Tibial artery (tissue), 4 donors: ENCODE data around the gene NPIPA7.
"Not testable (repeated sequence)": the region's sequence is repeated elsewhere in the genome, so short reads cannot be mapped to it uniquely, and the experiment has no call there.

ENCODE experiments used
- DNase-seq, 2 donors: peaks; one replicate each; pipeline ENCODE4 v3.0.0-alpha.2; 2019
- H3K27ac ChIP-seq, 2 donors: fragments of 200-600 bp; sonication (generic) in 1 of 2; 1 replicate in 1 of 2; 2 replicates in 1 of 2; pipeline ENCODE4 v1.5.1; 2018 to 2019; ENCODE audit warnings: mild to moderate bottlenecking in 1 of 2
- H3K27me3 ChIP-seq, 2 donors: fragments of 200-600 bp; sonication (generic) in 1 of 2; one replicate each; pipeline versions ENCODE4 v1.5.1 to v1.6.0; 2016 to 2019
- H3K36me3 ChIP-seq, 3 donors: fragments of 200-600 bp; sonication (generic) in 2 of 3; one replicate each; pipeline ENCODE4 v1.5.1; 2016 to 2019; ENCODE audit warnings: mild to moderate bottlenecking in 2 of 3
- H3K4me1 ChIP-seq, 4 donors: fragments of 200-600 bp; sonication (generic) in 2 of 4; 1 replicate in 3 of 4; 2 replicates in 1 of 4; pipeline ENCODE4 v1.5.1; 2016 to 2019
- H3K4me3 ChIP-seq, 2 donors: fragments of 200-600 bp; sonication (generic) in 1 of 2; 1 replicate in 1 of 2; 2 replicates in 1 of 2; pipeline ENCODE4 v1.5.1; 2018 to 2019; ENCODE audit warnings: mild to moderate bottlenecking in 2 of 2
- H3K9me3 ChIP-seq, 3 donors: fragments of 200-600 bp; sonication (generic) in 1 of 3; one replicate each; pipeline ENCODE4 v1.5.1; 2016 to 2019
- intact Hi-C: fragments of 100-400 bp; cut with DNase I; formaldehyde crosslinking; loops from one replicate; pipeline ENCODE4 v1.15.0; 2023; ENCODE audit warnings: low total_unique reads

Gene NPIPA7

DNA sequence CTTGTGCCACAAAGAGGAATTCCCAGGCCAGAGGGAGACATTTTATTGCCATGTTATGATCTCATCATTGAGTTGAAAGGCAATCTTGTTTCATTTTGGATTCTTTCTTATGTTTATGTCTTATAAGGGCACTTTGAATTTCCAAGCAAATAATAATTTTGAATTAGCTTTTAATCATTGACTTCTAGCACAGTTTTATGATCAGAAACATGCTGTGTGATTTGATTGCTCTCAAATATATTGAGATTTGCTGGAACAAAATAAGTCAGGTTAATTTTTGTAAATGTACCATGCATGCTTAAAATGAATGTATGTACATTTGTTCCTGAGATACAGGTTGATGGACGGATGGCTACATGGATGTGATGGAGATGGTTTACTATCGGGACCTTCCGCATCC, at the start of gene NPIPA7:
Gene NPIPA7, plus strand, starts transcription at position 301 of the 400 bp plus-strand sequence. CDS start 105 bp downstream, outside the sequence.
- H3K27me3 ChIP-seq, DNase-seq, H3K36me3 ChIP-seq, H3K4me1 ChIP-seq, H3K27ac ChIP-seq, H3K9me3 ChIP-seq, intact Hi-C loops, H3K4me3 ChIP-seq: not testable (repeated sequence)

DNA sequence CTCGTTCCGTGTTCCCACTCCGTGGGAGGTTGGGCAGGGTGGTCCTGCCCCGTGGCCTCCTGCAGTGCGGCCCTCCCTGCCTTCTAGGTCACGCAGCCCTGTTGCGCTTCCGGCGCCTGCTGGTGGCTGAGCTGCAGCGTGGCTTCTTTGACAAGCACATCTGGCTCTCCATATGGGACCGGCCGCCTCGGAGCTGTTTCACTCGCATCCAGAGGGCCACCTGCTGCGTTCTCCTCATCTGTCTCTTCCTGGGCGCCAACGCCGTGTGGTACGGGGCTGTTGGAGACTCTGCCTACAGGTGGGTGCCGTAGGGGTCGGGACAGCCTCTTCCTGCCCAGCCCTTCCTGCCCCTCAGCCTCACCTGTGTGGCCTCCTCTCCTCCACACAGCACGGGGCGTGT, 47.5 kb upstream of the NPIPA7 start:
- H3K4me3 ChIP-seq, H3K27me3 ChIP-seq, H3K9me3 ChIP-seq, H3K4me1 ChIP-seq, H3K36me3 ChIP-seq, intact Hi-C loops, H3K27ac ChIP-seq: not testable (repeated sequence)
- DNase-seq, result peak in 1 of 2 donors; percentile 19

DNA sequence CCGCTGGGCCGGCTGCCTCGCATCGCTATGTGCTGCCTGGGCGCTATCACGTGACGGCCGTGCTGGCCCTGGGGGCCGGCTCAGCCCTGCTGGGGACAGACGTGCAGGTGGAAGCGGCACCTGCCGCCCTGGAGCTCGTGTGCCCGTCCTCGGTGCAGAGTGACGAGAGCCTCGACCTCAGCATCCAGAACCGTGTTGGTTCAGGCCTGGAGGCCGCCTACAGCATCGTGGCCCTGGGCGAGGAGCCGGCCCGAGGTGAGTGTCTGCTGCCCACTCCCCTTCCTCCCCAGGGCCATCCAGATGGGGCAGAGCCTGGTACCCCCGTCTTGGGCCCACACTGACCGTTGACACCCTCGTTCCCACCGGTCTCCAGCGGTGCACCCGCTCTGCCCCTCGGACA, 21.4 kb upstream of the NPIPA7 start:
- intact Hi-C loops, H3K9me3 ChIP-seq, H3K4me1 ChIP-seq, H3K27ac ChIP-seq, H3K4me3 ChIP-seq, H3K36me3 ChIP-seq, H3K27me3 ChIP-seq: not testable (repeated sequence)
- peak in 1 of 2 donors; percentile 11 for DNase-seq

DNA sequence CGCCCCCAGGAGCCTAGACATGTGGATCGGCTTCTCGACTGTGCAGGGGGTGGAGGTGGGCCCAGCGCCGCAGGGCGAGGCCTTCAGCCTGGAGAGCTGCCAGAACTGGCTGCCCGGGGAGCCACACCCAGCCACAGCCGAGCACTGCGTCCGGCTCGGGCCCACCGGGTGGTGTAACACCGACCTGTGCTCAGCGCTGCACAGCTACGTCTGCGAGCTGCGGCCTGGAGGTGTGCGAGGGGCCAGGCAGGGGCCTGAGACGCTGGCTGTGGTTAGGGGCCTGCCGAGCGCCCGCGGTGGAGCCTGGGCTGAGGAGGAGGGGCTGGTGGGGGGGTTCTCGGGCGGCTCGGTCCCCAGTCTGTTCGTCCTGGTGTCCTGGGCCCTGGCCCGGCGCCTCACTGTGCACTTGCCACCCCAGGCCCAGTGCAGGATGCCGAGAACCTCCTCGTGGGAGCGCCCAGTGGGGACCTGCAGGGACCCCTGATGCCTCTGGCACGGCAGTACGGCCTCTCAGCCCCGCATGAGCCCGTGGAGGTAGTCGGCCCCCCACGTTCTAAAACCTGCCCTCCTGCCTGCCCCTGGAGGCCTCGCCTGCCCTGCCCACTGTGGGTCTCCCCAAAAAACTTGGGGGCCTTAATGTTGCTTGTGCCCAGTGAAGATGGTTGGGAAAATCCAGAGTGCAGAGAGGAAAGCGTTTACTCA, 20.2 kb upstream of the NPIPA7 start:
- intact Hi-C loops, H3K9me3 ChIP-seq, H3K4me1 ChIP-seq, H3K27me3 ChIP-seq, H3K4me3 ChIP-seq, H3K27ac ChIP-seq, H3K36me3 ChIP-seq: not testable (repeated sequence)
- peak in 1 of 2 donors; percentile 19 for DNase-seq

DNA sequence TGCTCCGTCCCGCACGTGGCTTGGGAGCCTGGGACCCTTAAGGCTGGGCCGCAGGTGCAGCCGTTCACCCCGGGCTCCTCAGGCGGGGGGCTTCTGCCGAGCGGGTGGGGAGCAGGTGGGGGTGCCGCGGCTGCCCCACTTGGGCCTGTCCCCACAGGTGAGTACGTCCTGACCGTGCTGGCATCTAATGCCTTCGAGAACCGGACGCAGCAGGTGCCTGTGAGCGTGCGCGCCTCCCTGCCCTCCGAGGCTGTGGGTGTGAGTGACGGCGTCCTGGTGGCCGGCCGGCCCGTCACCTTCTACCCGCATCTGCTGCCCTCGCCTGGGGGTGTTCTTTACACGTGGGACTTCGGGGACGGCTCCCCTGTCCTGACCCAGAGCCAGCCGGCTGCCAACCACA, 15.3 kb upstream of the NPIPA7 start:
- H3K9me3 ChIP-seq, H3K4me1 ChIP-seq, H3K36me3 ChIP-seq, H3K27ac ChIP-seq, H3K4me3 ChIP-seq, intact Hi-C loops, H3K27me3 ChIP-seq: not testable (repeated sequence)
- DNase-seq, result peak in 1 of 2 donors; percentile 23

DNA sequence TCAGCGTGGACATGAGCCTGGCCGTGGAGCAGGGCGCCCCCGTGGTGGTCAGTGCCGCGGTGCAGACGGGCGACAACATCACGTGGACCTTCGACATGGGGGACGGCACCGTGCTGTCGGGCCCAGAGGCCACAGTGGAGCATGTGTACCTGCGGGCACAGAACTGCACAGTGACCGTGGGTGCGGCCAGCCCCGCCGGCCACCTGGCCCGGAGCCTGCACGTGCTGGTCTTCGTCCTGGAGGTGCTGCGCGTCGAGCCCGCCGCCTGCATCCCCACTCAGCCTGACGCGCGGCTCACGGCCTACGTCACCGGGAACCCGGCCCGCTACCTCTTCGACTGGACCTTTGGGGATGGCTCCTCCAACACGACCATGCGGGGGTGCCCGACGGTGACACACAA, 14.8 kb upstream of the NPIPA7 start:
- H3K4me3 ChIP-seq, H3K36me3 ChIP-seq, DNase-seq, H3K4me1 ChIP-seq, H3K27ac ChIP-seq, intact Hi-C loops, H3K9me3 ChIP-seq, H3K27me3 ChIP-seq: not testable (repeated sequence)

DNA sequence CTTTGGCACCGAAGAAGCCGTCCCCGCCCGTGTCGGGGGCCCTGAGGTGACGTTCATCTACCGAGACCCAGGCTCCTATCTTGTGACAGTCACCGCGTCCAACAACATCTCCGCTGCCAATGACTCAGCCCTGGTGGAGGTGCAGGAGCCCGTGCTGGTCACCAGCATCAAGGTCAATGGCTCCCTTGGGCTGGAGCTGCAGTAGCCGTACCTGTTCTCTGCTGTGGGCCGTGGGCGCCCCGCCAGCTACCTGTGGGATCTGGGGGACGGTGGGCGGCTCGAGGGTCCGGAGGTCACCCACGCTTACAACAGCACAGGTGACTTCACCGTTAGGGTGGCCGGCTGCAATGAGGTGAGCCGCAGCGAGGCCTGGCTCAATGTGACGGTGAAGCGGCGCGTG, 14.2 kb upstream of the NPIPA7 start:
- DNase-seq, result peak in 1 of 2 donors; percentile 27
- H3K27me3 ChIP-seq, H3K27ac ChIP-seq, H3K4me3 ChIP-seq, H3K36me3 ChIP-seq, intact Hi-C loops, H3K9me3 ChIP-seq, H3K4me1 ChIP-seq: not testable (repeated sequence)

DNA sequence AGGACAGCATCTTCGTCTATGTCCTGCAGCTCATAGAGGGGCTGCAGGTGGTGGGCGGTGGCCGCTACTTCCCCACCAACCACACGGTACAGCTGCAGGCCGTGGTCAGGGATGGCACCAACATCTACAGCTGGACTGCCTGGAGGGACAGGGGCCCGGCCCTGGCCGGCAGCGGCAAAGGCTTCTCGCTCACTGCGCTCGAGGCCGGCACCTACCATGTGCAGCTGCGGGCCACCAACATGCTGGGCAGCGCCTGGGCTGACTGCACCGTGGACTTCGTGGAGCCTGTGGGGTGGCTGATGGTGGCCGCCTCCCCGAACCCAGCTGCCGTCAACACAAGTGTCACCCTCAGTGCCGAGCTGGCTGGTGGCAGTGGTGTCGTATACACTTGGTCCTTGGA, 13.6 kb upstream of the NPIPA7 start:
- DNase-seq, result peak; percentile 7 to 59
- H3K4me3 ChIP-seq, H3K27ac ChIP-seq, H3K27me3 ChIP-seq, H3K4me1 ChIP-seq, H3K36me3 ChIP-seq, intact Hi-C loops, H3K9me3 ChIP-seq: not testable (repeated sequence)

DNA sequence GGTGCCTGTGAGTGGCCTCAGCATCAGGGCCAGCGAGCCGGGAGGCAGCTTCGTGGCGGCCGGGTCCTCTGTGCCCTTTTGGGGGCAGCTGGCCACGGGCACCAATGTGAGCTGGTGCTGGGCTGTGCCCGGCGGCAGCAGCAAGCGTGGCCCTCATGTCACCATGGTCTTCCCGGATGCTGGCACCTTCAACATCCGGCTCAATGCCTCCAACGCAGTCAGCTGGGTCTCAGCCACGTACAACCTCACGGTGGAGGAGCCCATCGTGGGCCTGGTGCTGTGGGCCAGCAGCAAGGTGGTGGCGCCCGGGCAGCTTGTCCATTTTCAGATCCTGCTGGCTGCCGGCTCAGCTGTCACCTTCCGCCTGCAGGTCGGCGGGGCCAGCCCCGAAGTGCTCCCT, 13.1 kb upstream of the NPIPA7 start:
- DNase-seq, intact Hi-C loops, H3K9me3 ChIP-seq, H3K36me3 ChIP-seq, H3K27me3 ChIP-seq, H3K4me1 ChIP-seq, H3K27ac ChIP-seq, H3K4me3 ChIP-seq: not testable (repeated sequence)

DNA sequence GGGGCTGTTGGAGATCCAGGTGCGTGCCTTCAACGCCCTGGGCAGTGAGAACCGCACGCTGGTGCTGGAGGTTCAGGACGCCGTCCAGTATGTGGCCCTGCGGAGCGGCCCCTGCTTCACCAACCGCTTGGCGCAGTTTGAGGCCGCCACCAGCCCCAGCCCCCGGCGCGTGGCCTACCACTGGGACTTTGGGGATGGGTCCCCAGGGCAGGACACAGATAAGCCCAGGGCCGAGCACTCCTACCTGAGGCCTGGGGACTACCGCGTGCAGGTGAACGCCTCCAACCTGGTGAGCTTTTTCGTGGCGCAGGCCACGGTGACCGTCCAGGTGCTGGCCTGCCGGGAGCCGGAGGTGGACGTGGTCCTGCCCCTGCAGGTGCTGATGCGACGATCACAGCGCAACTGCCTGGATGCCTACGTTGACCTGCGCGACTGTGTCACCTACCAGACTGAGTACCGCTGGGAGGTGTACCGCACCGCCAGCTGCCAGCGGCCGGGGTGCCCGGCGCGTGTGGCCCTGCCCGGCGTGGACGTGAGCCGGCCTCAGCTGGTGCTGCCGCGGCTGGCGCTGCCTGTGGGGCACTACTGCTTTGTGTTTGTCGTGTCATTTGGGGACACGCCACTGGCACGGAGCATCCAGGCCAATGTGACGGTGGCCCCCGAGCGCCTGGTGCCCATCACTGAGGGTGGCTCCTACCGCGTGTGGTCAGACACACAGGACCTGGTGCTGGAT, 12.2 kb upstream of the NPIPA7 start:
- H3K4me3 ChIP-seq, H3K27me3 ChIP-seq, H3K36me3 ChIP-seq, H3K4me1 ChIP-seq, intact Hi-C loops, H3K9me3 ChIP-seq, H3K27ac ChIP-seq: not testable (repeated sequence)
- peak in 1 of 2 donors; percentile 61 for DNase-seq

DNA sequence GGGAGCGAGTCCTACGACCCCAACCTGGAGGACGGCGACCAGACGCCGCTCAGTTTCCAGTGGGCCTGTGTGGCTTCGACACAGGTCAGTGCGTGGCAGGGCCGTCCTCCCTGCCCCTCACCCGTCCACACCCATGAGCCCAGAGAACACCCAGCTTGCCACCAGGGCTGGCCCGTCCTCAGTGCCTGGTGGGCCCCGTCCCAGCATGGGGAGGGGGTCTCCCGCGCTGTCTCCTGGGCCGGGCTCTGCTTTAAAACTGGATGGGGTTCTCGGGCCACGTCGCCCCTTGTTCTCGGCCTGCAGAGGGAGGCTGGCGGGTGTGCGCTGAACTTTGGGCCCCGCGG, 11.7 kb upstream of the NPIPA7 start:
- H3K27me3 ChIP-seq, H3K27ac ChIP-seq, intact Hi-C loops, H3K36me3 ChIP-seq, DNase-seq, H3K4me1 ChIP-seq, H3K4me3 ChIP-seq, H3K9me3 ChIP-seq: not testable (repeated sequence)

DNA sequence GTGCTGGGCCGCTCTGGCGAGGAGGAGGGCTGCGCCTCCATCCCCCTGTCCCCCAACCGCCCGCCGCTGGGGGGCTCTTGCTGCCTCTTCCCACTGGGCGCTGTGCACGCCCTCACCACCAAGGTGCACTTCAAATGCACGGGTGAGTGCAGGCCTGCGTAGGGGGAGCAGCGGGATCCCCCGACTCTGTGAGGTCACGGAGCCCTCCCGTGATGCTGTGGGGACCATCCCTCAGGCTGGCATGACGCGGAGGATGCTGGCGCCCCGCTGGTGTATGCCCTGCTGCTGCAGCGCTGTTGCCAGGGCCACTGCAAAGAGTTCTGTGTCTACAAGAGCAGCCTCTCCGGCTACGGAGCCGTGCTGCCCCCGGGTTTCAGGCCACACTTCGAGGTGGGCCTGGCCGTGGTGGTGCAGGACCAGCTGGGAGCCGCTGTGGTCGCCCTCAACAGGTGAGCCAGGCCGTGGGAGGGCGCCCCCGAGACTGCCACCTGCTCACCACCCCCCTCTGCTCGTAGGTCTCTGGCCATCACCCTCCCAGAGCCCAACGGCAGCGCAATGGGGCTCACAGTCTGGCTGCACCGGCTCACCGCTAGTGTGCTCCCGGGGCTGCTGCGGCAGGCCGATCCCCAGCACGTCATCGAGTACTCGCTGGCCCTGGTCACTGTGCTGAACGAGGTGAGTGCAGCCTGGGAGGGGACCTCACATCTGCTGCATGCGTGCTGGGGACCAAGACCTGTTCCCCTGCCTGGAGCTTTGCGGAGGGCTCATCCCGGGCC, 9.7 kb upstream of the NPIPA7 start:
- intact Hi-C loops, H3K36me3 ChIP-seq, H3K4me1 ChIP-seq, H3K27ac ChIP-seq, H3K9me3 ChIP-seq, H3K27me3 ChIP-seq, H3K4me3 ChIP-seq: not testable (repeated sequence)
- peak in 1 of 2 donors; percentile 53 for DNase-seq

DNA sequence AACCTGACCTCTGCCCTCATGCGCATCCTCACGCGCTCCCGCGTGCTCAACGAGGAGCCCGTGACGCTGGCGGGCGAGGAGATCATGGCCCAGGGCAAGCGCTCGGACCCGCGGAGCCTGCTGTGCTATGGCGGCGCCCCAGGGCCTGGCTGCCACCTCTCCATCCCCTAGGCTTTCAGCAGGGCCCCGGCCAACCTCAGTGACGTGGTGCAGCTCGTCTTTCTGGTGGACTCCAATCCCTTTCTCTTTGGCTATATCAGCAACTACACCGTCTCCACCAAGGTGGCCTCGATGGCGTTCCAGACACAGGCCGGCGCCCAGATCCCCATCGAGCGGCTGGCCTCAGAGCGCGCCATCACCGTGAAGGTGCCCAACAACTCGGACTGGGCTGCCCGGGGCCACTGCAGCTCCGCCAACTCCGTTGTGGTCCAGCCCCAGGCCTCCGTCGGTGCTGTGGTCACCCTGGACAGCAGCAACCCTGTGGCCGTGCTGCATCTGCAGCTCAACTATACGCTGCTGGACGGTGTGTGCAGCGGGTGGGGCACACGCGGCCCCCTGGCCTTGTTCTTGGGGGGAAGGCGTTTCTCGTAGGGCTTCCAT, 7.7 kb upstream of the NPIPA7 start:
- H3K36me3 ChIP-seq, H3K4me3 ChIP-seq, H3K27me3 ChIP-seq, H3K27ac ChIP-seq, H3K4me1 ChIP-seq, intact Hi-C loops, H3K9me3 ChIP-seq: not testable (repeated sequence)
- DNase-seq, result peak; percentile 15 to 53

DNA sequence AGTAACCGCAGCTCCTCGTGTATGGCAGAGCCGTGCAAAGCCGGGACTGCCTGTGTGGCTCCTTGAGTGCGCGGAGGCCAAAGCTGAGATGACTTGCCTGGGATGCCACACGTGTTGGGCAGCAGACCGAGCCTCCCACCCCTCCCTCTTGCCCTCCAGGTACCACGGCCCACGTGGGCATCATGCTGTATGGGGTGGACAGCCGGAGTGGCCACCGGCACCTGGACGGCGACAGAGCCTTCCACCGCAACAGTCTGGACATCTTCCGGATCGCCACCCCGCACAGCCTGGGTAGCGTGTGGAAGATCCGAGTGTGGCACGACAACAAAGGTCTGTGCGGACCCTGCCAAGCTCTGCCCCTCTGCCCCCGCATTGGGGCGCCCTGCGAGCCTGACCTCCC, 4.7 kb upstream of the NPIPA7 start:
- intact Hi-C loops, H3K9me3 ChIP-seq, H3K36me3 ChIP-seq, H3K4me3 ChIP-seq, H3K27ac ChIP-seq, H3K4me1 ChIP-seq, H3K27me3 ChIP-seq: not testable (repeated sequence)
- peak in 1 of 2 donors; percentile 11 for DNase-seq
